A673 (cell line): ENCODE measurements around the gene CIB2. TPM values are rescaled to one million over a fixed set of nuclear protein-coding genes. Genes with fewer than 3 reads are reported as not detected.

ENCODE experiments used
- BruUV-seq: library from RNA; stranded (reverse); fragments of 400-500 nt; replicated peaks from 2 replicates; lab custom pipeline; 2021; lab: Mats Ljungman, UMichigan
- CTCF ChIA-PET: fragments of 300-600 bp; sonication (Branson Sonifier 250); formaldehyde crosslinking; loops from one replicate; lab custom pipeline; 2022; ENCODE audit warnings: antibody characterized with exemption; lab: Charles Lee
- POLR2A ChIA-PET: fragments of 300-600 bp; sonication (Branson Sonifier 250); formaldehyde crosslinking; loops from one replicate; lab custom pipeline; 2022; ENCODE audit warnings: antibody characterized with exemption; ENCODE audit not compliant: low non-redundant PET; lab: Charles Lee
- DNase-seq: peaks from one replicate; pipeline ENCODE4 v3.0.0-alpha.2; 2015; ENCODE audit warnings: low spot score
- H3K27ac ChIP-seq: fragments of 200-600 bp; sonication (generic); 2 replicates; pipeline ENCODE4 v1.5.1; 2016; ENCODE audit warnings: mixed run types, low read depth, mild to moderate bottlenecking, mixed read lengths, antibody characterized with exemption, low read length; ENCODE audit not compliant: poor library complexity, severe bottlenecking
- H3K27me3 ChIP-seq: fragments of 200-600 bp; sonication (generic); replicated peaks from 2 replicates; pipeline ENCODE4 v1.6.1; 2017; ENCODE audit warnings: mixed run types, low read depth, mild to moderate bottlenecking, mixed read lengths, antibody characterized with exemption, low read length; ENCODE audit not compliant: insufficient read depth, poor library complexity
- H3K36me3 ChIP-seq: fragments of 200-600 bp; sonication (generic); 2 replicates; pipeline ENCODE4 v1.6.1; 2016; ENCODE audit warnings: mixed run types, mild to moderate bottlenecking, mixed read lengths, antibody characterized with exemption, low read length; ENCODE audit not compliant: insufficient read depth, poor library complexity, severe bottlenecking
- H3K4me1 ChIP-seq: fragments of 200-600 bp; sonication (generic); 2 replicates; pipeline ENCODE4 v1.6.1; 2017; ENCODE audit warnings: mixed run types, mild to moderate bottlenecking, mixed read lengths, antibody characterized with exemption, low read length; ENCODE audit not compliant: insufficient read depth, poor library complexity, severe bottlenecking
- H3K4me3 ChIP-seq: fragments of 200-600 bp; sonication (generic); 2 replicates; pipeline ENCODE4 v1.5.1; 2016; ENCODE audit warnings: low read depth, mixed run types, mild to moderate bottlenecking, mixed read lengths, low read length; ENCODE audit not compliant: poor library complexity, severe bottlenecking
- H3K9me3 ChIP-seq: fragments of 200-600 bp; sonication (generic); 2 replicates; pipeline ENCODE4 v1.6.1; 2016; ENCODE audit warnings: mixed run types, low read depth, mild to moderate bottlenecking, mixed read lengths, antibody characterized with exemption, low read length; ENCODE audit not compliant: poor library complexity, severe bottlenecking
- CTCF ChIP-seq: fragments of 300-800, 200-600 bp; sonication (generic); conservative IDR thresholded peaks from 2 replicates; pipeline ENCODE4 v1.5.1; 2017; ENCODE audit warnings: low read depth, mild to moderate bottlenecking, antibody characterized with exemption, low read length, moderate library complexity, mixed read lengths
- EZH2 ChIP-seq: fragments of 200-600 bp; sonication (generic); IDR thresholded peaks from 2 replicates; pipeline ENCODE4 v1.6.1; 2017; ENCODE audit warnings: borderline replicate concordance, low read depth, mild to moderate bottlenecking, mixed read lengths, antibody characterized with exemption, low read length; ENCODE audit not compliant: poor library complexity, severe bottlenecking
- intact Hi-C: fragments of 100-400 bp; cut with micrococcal nuclease; formaldehyde crosslinking; loops from one replicate; pipeline ENCODE4 v1.10.0; 2022; ENCODE audit not compliant: unreplicated experiment
- total RNA-seq: library from RNA; stranded (reverse); gene quantifications from 2 replicates; pipeline ENCODE4 v1.2.3, GENCODE V29; 2021

The CIB2 gene
- total RNA-seq, 1 experiment from 2014 or later: 2.1 TPM

- POLR2A ChIA-PET: no interaction called here
- H3K4me1 ChIP-seq: peaks cover 19% of the 10 kb centered on the region
- no TSS peak for BruUV-seq
- H3K4me3 ChIP-seq: no peak overlapping the region
- no peaks in the 10 kb centered on the region for H3K27me3 ChIP-seq
- DNase-seq: no peak
- intact Hi-C loops: no loop called here
- TF ChIP-seq EZH2: no peak
- no peak for TF ChIP-seq CTCF
- H3K27ac ChIP-seq: no peak overlapping the region
- no peaks in the 10 kb centered on the region for H3K9me3 ChIP-seq
- CTCF ChIA-PET: no interaction called here
- no peaks in the 10 kb centered on the region for H3K36me3 ChIP-seq
These were observed 51.2 kb downstream of the CIB2 start for GRCh38 chr15:78080088-78080460.

GRCh38 chr15:78079298-78080087, 51.8 kb downstream of the CIB2 start:
- intact Hi-C loops: no loop called here
- Histone ChIP-seq H3K4me1 (peaks cover 19% of the 10 kb centered on the region), H3K27me3 (no peaks in the 10 kb centered on the region), H3K27ac (no peak overlapping the region), H3K36me3 (no peaks in the 10 kb centered on the region), H3K9me3 (no peaks in the 10 kb centered on the region), H3K4me3 (no peak overlapping the region)
- no peak for TF ChIP-seq CTCF
- TF ChIP-seq EZH2: no peak
- CTCF ChIA-PET: no interaction called here
- BruUV-seq: no TSS peak
- no peak for DNase-seq
- POLR2A ChIA-PET: no interaction called here

- Histone ChIP-seq H3K27me3 (no peaks in the 10 kb centered on the region), H3K4me3 (peak overlapping the region; percentile 89), H3K36me3 (no peaks in the 10 kb centered on the region), H3K27ac (peak overlapping the region; percentile 59), H3K4me1 (peaks cover 21% of the 10 kb centered on the region), H3K9me3 (no peaks in the 10 kb centered on the region)
- BruUV-seq: no TSS peak
- no peak for DNase-seq
- POLR2A ChIA-PET: no interaction called here
- CTCF ChIA-PET: no interaction called here
- no peak for TF ChIP-seq CTCF
- TF ChIP-seq EZH2: no peak
- intact Hi-C loops: no loop called here
These were observed 53.4 kb downstream of the CIB2 start for GRCh38 chr15:78077871-78078210.
